ENCODE results near the gene CD38. TPM values are rescaled to one million over a fixed set of nuclear protein-coding genes. Genes with fewer than 3 reads are reported as not detected.
A peak's percentile ranks its signal among the peaks of the same experiment; 100 is the strongest.

The CD38 gene
- total and polyA plus RNA-seq, 4 experiments from 2014 or later: 0.69 to 3.0 (median 1.4) TPM

DNA sequence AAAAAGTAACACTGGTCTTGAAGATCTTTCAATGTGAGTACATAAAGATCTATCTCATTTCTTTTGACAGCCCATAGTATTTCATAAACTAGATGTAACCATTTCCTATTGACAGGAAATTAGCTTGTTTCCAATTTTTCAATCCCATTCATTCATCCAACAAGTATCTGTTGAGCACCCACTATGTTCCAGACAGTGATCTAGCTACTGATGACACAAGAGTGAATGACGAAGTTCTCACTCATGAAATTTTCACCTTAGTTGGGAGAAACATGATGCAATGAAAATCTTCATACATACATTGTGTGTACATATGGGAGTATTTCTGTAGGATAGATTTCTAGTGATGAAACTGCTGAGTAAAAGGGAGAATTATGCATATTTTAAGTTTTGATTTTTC lies 1.7 kb downstream of the CD38 start:
- H3K4me1 Mint-ChIP-seq: peaks cover 26 to 50% (median 38%) of the 10 kb centered on the region in 4 donors
- ChIA-PET POLR2A (ENCODE audit: partially characterized antibody) (interaction anchor here (0.6 to 2.2 kb wide), 3 partner anchors 13 to 47 kb away, joined by 3 to 15 read pairs (median 4); no protein-coding TSS in a partner anchor), CTCF (ENCODE audit: partially characterized antibody) (interaction anchor here (1.0 to 2.4 kb wide), 4 partner anchors 10 to 103 kb away, joined by 3 to 9 read pairs (median 5); no protein-coding TSS in a partner anchor)
- H3K4me3 Mint-ChIP-seq: peak overlapping the region; percentile 78 to 91 (median 87)
- Histone ChIP-seq H3K27ac (ENCODE audit: low read depth, low read length) (no peak overlapping the region), H3K4me1 (ENCODE audit: insufficient read depth, low read length) (peaks cover 34% of the 10 kb centered on the region), H3K9me3 (ENCODE audit: control insufficient read depth in 1 of 2, low read length in 2 of 2) (no peaks in the 10 kb centered on the region), H3K4me3 (ENCODE audit: low read length in 2 of 2) (peak overlapping the region in 1 of 2 donors; percentile 48), H3K27me3 (ENCODE audit: insufficient read depth, low read length) (no peaks in the 10 kb centered on the region), H3K36me3 (ENCODE audit: insufficient read depth, low read length) (no peaks in the 10 kb centered on the region)
- intact Hi-C loops (cut with micrococcal nuclease): loop anchor here (1.0 to 10.0 kb wide), 3 partner anchors 14 to 445 kb away; partner anchors contain the start of gene TAPT1
- no peak for DNase-seq
- no peaks in the 10 kb centered on the region for H3K9me3 Mint-ChIP-seq
- H3K27me3 Mint-ChIP-seq: peaks cover 1 to 2% of the 10 kb centered on the region in 2 donors
- H3K36me3 Mint-ChIP-seq: peaks cover 0 to 6% of the 10 kb centered on the region in 2 donors
- peak overlapping the region in 5 of 7 donors; percentile 28 to 79 (median 48) for H3K27ac Mint-ChIP-seq

DNA sequence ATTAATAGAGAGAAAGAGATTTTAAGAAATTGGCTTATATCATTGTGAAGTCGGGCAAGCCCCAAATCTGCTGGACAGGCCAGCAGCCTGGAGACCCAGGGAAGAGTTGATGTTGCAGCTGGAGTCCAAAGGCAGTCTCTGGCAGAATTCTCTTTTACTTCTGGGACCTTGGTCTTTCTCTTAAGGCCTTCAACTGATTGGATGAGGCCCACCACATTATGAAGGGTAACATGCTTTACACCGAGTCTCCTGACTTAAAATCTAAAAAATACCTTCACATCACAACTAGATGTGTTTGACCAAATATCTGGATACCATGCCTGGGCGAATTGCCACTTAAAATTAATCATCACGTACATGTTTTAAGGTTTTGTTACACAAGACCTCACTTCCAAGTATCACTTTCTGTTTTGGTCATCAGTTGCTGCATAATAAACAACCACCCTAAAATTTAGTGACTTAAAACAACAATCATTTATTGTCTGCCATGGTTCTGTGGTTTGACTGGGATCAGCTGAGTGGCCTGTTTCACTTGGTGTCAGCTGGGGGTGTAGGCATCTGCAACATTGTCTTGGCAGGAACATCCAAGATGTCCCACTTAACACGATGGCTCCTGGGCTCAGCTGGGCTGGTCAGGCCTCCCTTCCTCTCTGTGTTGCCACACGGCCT lies 3.4 kb downstream of the CD38 start:
- ChIA-PET POLR2A (ENCODE audit: partially characterized antibody) (interaction anchor here (1.2 kb wide), 1 partner anchor 16 kb away, joined by 3 read pairs; no protein-coding TSS in a partner anchor), CTCF (ENCODE audit: partially characterized antibody) (interaction anchor here (0.8 to 1.6 kb wide), 3 partner anchors 8 to 25 kb away, joined by 3 to 9 read pairs (median 3); no protein-coding TSS in a partner anchor)
- H3K27ac Mint-ChIP-seq: peak overlapping the region in 3 of 7 donors; percentile 7 to 29 (median 26)
- H3K27me3 Mint-ChIP-seq: peaks cover 1 to 3% of the 10 kb centered on the region in 2 donors
- H3K36me3 Mint-ChIP-seq: peaks cover 0 to 6% of the 10 kb centered on the region in 2 donors
- Histone ChIP-seq H3K4me1 (ENCODE audit: insufficient read depth, low read length) (peaks cover 34% of the 10 kb centered on the region), H3K9me3 (ENCODE audit: control insufficient read depth in 1 of 2, low read length in 2 of 2) (no peaks in the 10 kb centered on the region), H3K27me3 (ENCODE audit: insufficient read depth, low read length) (no peaks in the 10 kb centered on the region), H3K36me3 (ENCODE audit: insufficient read depth, low read length) (no peaks in the 10 kb centered on the region), H3K4me3 (ENCODE audit: low read length in 2 of 2) (no peak overlapping the region), H3K27ac (ENCODE audit: low read depth, low read length) (no peak overlapping the region)
- intact Hi-C loops (cut with micrococcal nuclease): no loop called here
- no peak for DNase-seq
- peaks cover 23 to 49% (median 35%) of the 10 kb centered on the region in 4 donors for H3K4me1 Mint-ChIP-seq
- H3K9me3 Mint-ChIP-seq: no peaks in the 10 kb centered on the region
- peak overlapping the region in 4 of 8 donors; percentile 10 to 38 (median 24) for H3K4me3 Mint-ChIP-seq

DNA sequence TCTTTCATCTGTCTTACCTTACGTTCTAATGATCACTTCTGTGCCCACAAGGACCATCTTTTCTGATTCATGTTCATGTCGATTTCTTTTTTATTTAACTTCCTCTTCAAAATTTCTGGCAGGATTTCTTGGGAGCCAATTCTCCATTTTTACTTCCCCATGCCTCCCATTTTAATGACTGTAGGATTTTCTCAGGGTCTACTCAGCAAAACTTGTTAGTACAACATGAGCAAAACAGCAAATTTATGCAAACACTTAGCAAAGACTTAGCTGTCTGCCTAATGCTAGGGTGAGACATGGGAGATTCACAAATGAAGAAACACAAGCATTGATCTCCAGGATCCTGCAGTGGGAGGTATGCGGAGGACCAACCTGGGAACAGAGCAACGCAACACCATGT lies 5.5 kb downstream of the CD38 start:
- H3K4me1 Mint-ChIP-seq: peaks cover 17 to 37% (median 28%) of the 10 kb centered on the region in 4 donors
- CTCF ChIA-PET (ENCODE audit: partially characterized antibody): interaction anchor here (0.7 to 1.3 kb wide), 2 partner anchors 22 to 27 kb away, joined by 3 read pairs; no protein-coding TSS in a partner anchor
- no peak for DNase-seq
- H3K27me3 Mint-ChIP-seq: peaks cover 1 to 3% of the 10 kb centered on the region in 2 donors
- no peaks in the 10 kb centered on the region for H3K27me3 ChIP-seq (ENCODE audit: insufficient read depth, low read length)
- POLR2A ChIA-PET (ENCODE audit: partially characterized antibody): no interaction called here
- H3K9me3 ChIP-seq (ENCODE audit: control insufficient read depth in 1 of 2, low read length in 2 of 2): no peaks in the 10 kb centered on the region
- H3K27ac Mint-ChIP-seq: no peak overlapping the region
- H3K9me3 Mint-ChIP-seq: no peaks in the 10 kb centered on the region
- H3K4me3 ChIP-seq (ENCODE audit: low read length in 2 of 2): no peak overlapping the region
- H3K36me3 Mint-ChIP-seq: peaks cover 0 to 9% of the 10 kb centered on the region in 2 donors
- H3K4me3 Mint-ChIP-seq: no peak overlapping the region
- H3K4me1 ChIP-seq (ENCODE audit: insufficient read depth, low read length): peaks cover 26% of the 10 kb centered on the region
- no peaks in the 10 kb centered on the region for H3K36me3 ChIP-seq (ENCODE audit: insufficient read depth, low read length)
- no peak overlapping the region for H3K27ac ChIP-seq (ENCODE audit: low read depth, low read length)
- intact Hi-C loops (cut with micrococcal nuclease): no loop called here

DNA sequence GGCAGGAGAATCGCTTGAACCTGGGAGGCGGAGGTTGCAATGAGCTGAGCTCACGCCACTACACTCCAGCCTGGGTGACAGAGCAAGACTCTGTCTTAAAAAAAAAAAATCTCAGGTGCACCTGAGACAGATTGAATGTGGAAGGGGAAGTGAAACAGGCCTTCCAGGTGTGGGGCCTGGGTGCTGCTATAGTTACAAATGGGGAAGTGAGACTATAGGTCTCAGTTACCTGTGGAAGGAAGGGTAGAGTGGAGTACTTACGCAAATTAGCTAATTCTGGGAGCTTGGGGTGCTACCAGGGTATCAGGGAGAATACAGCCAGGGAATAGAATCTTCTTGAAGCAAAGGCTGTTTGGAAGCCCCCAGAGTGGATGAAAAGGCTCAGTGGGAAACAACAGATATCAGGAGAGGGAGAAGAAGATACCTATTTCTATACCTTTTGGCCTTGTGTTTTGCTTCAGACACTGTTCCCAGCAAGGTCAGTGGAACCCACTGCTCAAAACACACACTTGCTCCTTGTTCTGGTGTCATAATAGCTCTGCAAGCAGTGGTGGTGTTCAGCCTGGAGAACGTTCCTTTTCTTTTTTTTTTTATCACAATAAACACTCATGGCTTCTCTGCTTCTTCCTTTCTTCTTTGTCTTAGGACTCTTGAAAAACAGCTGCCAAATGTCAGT lies 7.0 kb downstream of the CD38 start:
- Histone ChIP-seq H3K9me3 (ENCODE audit: control insufficient read depth in 1 of 2, low read length in 2 of 2) (no peaks in the 10 kb centered on the region), H3K4me3 (ENCODE audit: low read length in 2 of 2) (no peak overlapping the region), H3K27ac (ENCODE audit: low read depth, low read length) (no peak overlapping the region), H3K27me3 (ENCODE audit: insufficient read depth, low read length) (no peaks in the 10 kb centered on the region), H3K36me3 (ENCODE audit: insufficient read depth, low read length) (no peaks in the 10 kb centered on the region), H3K4me1 (ENCODE audit: insufficient read depth, low read length) (peaks cover 14% of the 10 kb centered on the region)
- peaks cover 0 to 14% of the 10 kb centered on the region in 2 donors for H3K36me3 Mint-ChIP-seq
- H3K4me1 Mint-ChIP-seq: peaks cover 9 to 32% (median 17%) of the 10 kb centered on the region in 4 donors
- intact Hi-C loops (cut with micrococcal nuclease): no loop called here
- no peak overlapping the region for H3K4me3 Mint-ChIP-seq
- POLR2A ChIA-PET (ENCODE audit: partially characterized antibody): interaction anchor here (0.6 kb wide), 1 partner anchor 30 kb away, joined by 4 read pairs; no protein-coding TSS in a partner anchor
- H3K27me3 Mint-ChIP-seq: peaks cover 1 to 3% of the 10 kb centered on the region in 2 donors
- H3K27ac Mint-ChIP-seq: no peak overlapping the region
- CTCF ChIA-PET (ENCODE audit: partially characterized antibody): interaction anchor here (1.5 kb wide), 1 partner anchor 21 kb away, joined by 5 read pairs; no protein-coding TSS in a partner anchor
- no peaks in the 10 kb centered on the region for H3K9me3 Mint-ChIP-seq
- DNase-seq: no peak

GRCh38 chr4:15786743-15787142 lies 8.6 kb downstream of the CD38 start:
- no peak for DNase-seq
- Histone ChIP-seq H3K36me3 (ENCODE audit: insufficient read depth, low read length) (no peaks in the 10 kb centered on the region), H3K9me3 (ENCODE audit: control insufficient read depth in 1 of 2, low read length in 2 of 2) (no peaks in the 10 kb centered on the region), H3K27me3 (ENCODE audit: insufficient read depth, low read length) (no peaks in the 10 kb centered on the region), H3K4me1 (ENCODE audit: insufficient read depth, low read length) (peaks cover 4% of the 10 kb centered on the region), H3K27ac (ENCODE audit: low read depth, low read length) (no peak overlapping the region), H3K4me3 (ENCODE audit: low read length in 2 of 2) (no peak overlapping the region)
- H3K36me3 Mint-ChIP-seq: peaks cover 0 to 14% of the 10 kb centered on the region in 2 donors
- H3K27ac Mint-ChIP-seq: no peak overlapping the region
- intact Hi-C loops (cut with micrococcal nuclease): no loop called here
- H3K9me3 Mint-ChIP-seq: no peaks in the 10 kb centered on the region
- H3K4me3 Mint-ChIP-seq: no peak overlapping the region
- CTCF ChIA-PET (ENCODE audit: partially characterized antibody): interaction anchor here (1.5 kb wide), 1 partner anchor 19 kb away, joined by 5 read pairs; no protein-coding TSS in a partner anchor
- H3K4me1 Mint-ChIP-seq: peaks cover 6 to 17% (median 8%) of the 10 kb centered on the region in 4 donors
- POLR2A ChIA-PET (ENCODE audit: partially characterized antibody): no interaction called here
- peaks cover 1 to 3% of the 10 kb centered on the region in 2 donors for H3K27me3 Mint-ChIP-seq

DNA sequence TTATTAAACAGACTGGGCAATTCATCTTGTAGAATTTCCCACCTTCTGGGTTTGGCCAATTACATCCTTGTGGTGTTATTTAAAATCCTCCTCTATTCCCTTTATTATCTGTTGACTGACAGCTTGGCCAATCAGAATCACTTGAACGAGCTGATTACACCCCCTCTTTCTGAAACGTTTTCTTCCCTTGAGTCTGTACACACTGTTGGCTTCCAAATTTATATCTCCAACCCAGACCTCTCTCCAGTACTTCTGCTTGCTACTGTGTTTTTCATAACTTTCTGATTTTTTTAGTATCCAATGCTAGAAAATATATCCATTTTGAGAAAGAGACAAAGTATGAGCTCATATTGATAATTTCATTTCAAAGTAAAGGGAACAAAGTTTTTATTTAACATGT lies 14.8 kb downstream of the CD38 start:
- Mint-ChIP-seq H3K27me3 (peaks cover 0 to 2% of the 10 kb centered on the region in 2 donors), H3K4me1 (peaks cover 5 to 29% (median 13%) of the 10 kb centered on the region in 4 donors), H3K9me3 (peaks cover 0 to 2% (median 0%) of the 10 kb centered on the region in 8 donors), H3K36me3 (peaks cover 0 to 4% of the 10 kb centered on the region in 2 donors), H3K27ac (no peak overlapping the region), H3K4me3 (no peak overlapping the region)
- Histone ChIP-seq H3K4me1 (ENCODE audit: insufficient read depth, low read length) (peaks cover 6% of the 10 kb centered on the region), H3K4me3 (ENCODE audit: low read length in 2 of 2) (no peak overlapping the region), H3K9me3 (ENCODE audit: control insufficient read depth in 1 of 2, low read length in 2 of 2) (no peaks in the 10 kb centered on the region), H3K36me3 (ENCODE audit: insufficient read depth, low read length) (no peaks in the 10 kb centered on the region), H3K27ac (ENCODE audit: low read depth, low read length) (no peak overlapping the region), H3K27me3 (ENCODE audit: insufficient read depth, low read length) (no peaks in the 10 kb centered on the region)
- ChIA-PET CTCF (ENCODE audit: partially characterized antibody) (no interaction called here), POLR2A (ENCODE audit: partially characterized antibody) (no interaction called here)
- intact Hi-C loops (cut with micrococcal nuclease): no loop called here
- DNase-seq: no peak
